Measurements from ENCODE around the gene CBFB.

GRCh38 chr16:67145746-67146145, 116.8 kb downstream of the CBFB start:
- TF ChIP-seq, protein P1, sequence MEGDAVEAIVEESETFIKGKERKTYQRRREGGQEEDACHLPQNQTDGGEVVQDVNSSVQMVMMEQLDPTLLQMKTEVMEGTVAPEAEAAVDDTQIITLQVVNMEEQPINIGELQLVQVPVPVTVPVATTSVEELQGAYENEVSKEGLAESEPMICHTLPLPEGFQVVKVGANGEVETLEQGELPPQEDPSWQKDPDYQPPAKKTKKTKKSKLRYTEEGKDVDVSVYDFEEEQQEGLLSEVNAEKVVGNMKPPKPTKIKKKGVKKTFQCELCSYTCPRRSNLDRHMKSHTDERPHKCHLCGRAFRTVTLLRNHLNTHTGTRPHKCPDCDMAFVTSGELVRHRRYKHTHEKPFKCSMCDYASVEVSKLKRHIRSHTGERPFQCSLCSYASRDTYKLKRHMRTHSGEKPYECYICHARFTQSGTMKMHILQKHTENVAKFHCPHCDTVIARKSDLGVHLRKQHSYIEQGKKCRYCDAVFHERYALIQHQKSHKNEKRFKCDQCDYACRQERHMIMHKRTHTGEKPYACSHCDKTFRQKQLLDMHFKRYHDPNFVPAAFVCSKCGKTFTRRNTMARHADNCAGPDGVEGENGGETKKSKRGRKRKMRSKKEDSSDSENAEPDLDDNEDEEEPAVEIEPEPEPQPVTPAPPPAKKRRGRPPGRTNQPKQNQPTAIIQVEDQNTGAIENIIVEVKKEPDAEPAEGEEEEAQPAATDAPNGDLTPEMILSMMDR (IDR thresholded peaks at IDR 0.05) = no peak
- TF ChIP-seq POLR2A (IDR thresholded peaks at IDR 0.05) (no peak), POLR2AphosphoS5 (IDR thresholded peaks at IDR 0.05) (no peak)
